ENCODE results near the gene GZMB.
"Not testable (repeated sequence)": the region's sequence is repeated elsewhere in the genome, so short reads cannot be mapped to it uniquely, and the experiment has no call there.

GZMB gene

GRCh38 chr14:24609655-24610344 lies 24.2 kb downstream of the GZMB start, which contains the start of gene GZMH:
Gene GZMH (minus strand): TSS chr14:24609685. CDS start chr14:24609613, 72 bp downstream.
- H3K9me3 Mint-ChIP-seq = peaks cover 13% of the 10 kb centered on the region
- H3K27me3 Mint-ChIP-seq = no peaks in the 10 kb centered on the region
- H3K4me3 Mint-ChIP-seq = peak within 1 kb of the TSS; percentile 81
- H3K36me3 Mint-ChIP-seq (ENCODE audit: low read depth) = peaks cover 4% of the 10 kb centered on the region
- DNase-seq (no peak), ATAC-seq (peak; percentile 87)
- peak within 1 kb of the TSS; percentile 79 for H3K27ac Mint-ChIP-seq
- H3K4me1 Mint-ChIP-seq = peaks cover 89% of the 10 kb centered on the region

- ATAC-seq (peak; percentile 13), DNase-seq (no peak)
- peak overlapping the region; percentile 81 for H3K4me3 Mint-ChIP-seq
- peak overlapping the region; percentile 79 for H3K27ac Mint-ChIP-seq
- H3K27me3 Mint-ChIP-seq = peaks cover 6% of the 10 kb centered on the region
- peaks cover 13% of the 10 kb centered on the region for H3K9me3 Mint-ChIP-seq
- peaks cover 75% of the 10 kb centered on the region for H3K4me1 Mint-ChIP-seq
- H3K36me3 Mint-ChIP-seq (ENCODE audit: low read depth) = peaks cover 4% of the 10 kb centered on the region
Observed at GRCh38 chr14:24607635-24608514, 26.1 kb downstream of the GZMB start.

- H3K4me1 Mint-ChIP-seq = peaks cover 67% of the 10 kb centered on the region
- peaks cover 6% of the 10 kb centered on the region for H3K27me3 Mint-ChIP-seq
- peak overlapping the region; percentile 78 for H3K27ac Mint-ChIP-seq
- H3K36me3 Mint-ChIP-seq (ENCODE audit: low read depth) = peaks cover 4% of the 10 kb centered on the region
- H3K4me3 Mint-ChIP-seq = peak overlapping the region; percentile 81
- ATAC-seq (no peak), DNase-seq (no peak)
- peaks cover 12% of the 10 kb centered on the region for H3K9me3 Mint-ChIP-seq
Observed at GRCh38 chr14:24607081-24607480, 26.9 kb downstream of the GZMB start.

- H3K4me3 Mint-ChIP-seq = peak overlapping the region; percentile 81
- no peak for ATAC-seq
- H3K27ac Mint-ChIP-seq = peak overlapping the region; percentile 86
- peaks cover 60% of the 10 kb centered on the region for H3K4me1 Mint-ChIP-seq
- no peak for DNase-seq
- H3K36me3 Mint-ChIP-seq (ENCODE audit: low read depth) = peaks cover 4% of the 10 kb centered on the region
- peaks cover 8% of the 10 kb centered on the region for H3K27me3 Mint-ChIP-seq
- H3K9me3 Mint-ChIP-seq = peaks cover 4% of the 10 kb centered on the region
Observed at GRCh38 chr14:24606297-24606696, 27.7 kb downstream of the GZMB start.

GRCh38 chr14:24605435-24606190 lies 28.4 kb downstream of the GZMB start:
- no peaks in the 10 kb centered on the region for H3K9me3 Mint-ChIP-seq
- peaks cover 8% of the 10 kb centered on the region for H3K27me3 Mint-ChIP-seq
- peak overlapping the region; percentile 86 for H3K27ac Mint-ChIP-seq
- DNase-seq (peak; percentile 82), ATAC-seq (peak; percentile 73)
- H3K4me3 Mint-ChIP-seq = peak overlapping the region; percentile 81
- H3K4me1 Mint-ChIP-seq = peaks cover 54% of the 10 kb centered on the region
- peaks cover 4% of the 10 kb centered on the region for H3K36me3 Mint-ChIP-seq (ENCODE audit: low read depth)

- Mint-ChIP-seq H3K27ac (no peak overlapping the region), H3K27me3 (peaks cover 16% of the 10 kb centered on the region), H3K9me3 (peaks cover 41% of the 10 kb centered on the region), H3K4me1 (peaks cover 5% of the 10 kb centered on the region), H3K36me3 (ENCODE audit: low read depth) (no peaks in the 10 kb centered on the region), H3K4me3 (no peak overlapping the region)
- DNase-seq (no peak), ATAC-seq (no peak)
Observed at GRCh38 chr14:24597403-24597802, 36.6 kb downstream of the GZMB start.

GRCh38 chr14:24595073-24595808 lies 38.7 kb downstream of the GZMB start:
- ATAC-seq = no peak
- no peak overlapping the region for H3K4me3 Mint-ChIP-seq
- H3K4me1 Mint-ChIP-seq = peaks cover 5% of the 10 kb centered on the region
- no peaks in the 10 kb centered on the region for H3K36me3 Mint-ChIP-seq (ENCODE audit: low read depth)
- H3K9me3 Mint-ChIP-seq = peaks cover 39% of the 10 kb centered on the region
- H3K27me3 Mint-ChIP-seq = peaks cover 20% of the 10 kb centered on the region
- no peak overlapping the region for H3K27ac Mint-ChIP-seq
- no peak for DNase-seq

- not testable (repeated sequence) for DNase-seq; H3K4me3 Mint-ChIP-seq; H3K27ac Mint-ChIP-seq; ATAC-seq; H3K36me3 Mint-ChIP-seq (ENCODE audit: low read depth); H3K4me1 Mint-ChIP-seq
- peaks cover 22% of the 10 kb centered on the region for H3K9me3 Mint-ChIP-seq
- H3K27me3 Mint-ChIP-seq = peaks cover 13% of the 10 kb centered on the region
Observed at GRCh38 chr14:24591004-24591403, 43.0 kb downstream of the GZMB start.

- ATAC-seq; H3K27me3 Mint-ChIP-seq; DNase-seq; H3K36me3 Mint-ChIP-seq (ENCODE audit: low read depth); H3K4me1 Mint-ChIP-seq; H3K4me3 Mint-ChIP-seq; H3K27ac Mint-ChIP-seq: not testable (repeated sequence)
- H3K9me3 Mint-ChIP-seq = peaks cover 15% of the 10 kb centered on the region
Observed at GRCh38 chr14:24584402-24584801, 49.6 kb downstream of the GZMB start.
